ENCODE measurements around the gene KRT37.

- TF ChIP-seq POLR2AphosphoS5 (IDR thresholded peaks at IDR 0.05) = no peak
- TF ChIP-seq POLR2A (IDR thresholded peaks at IDR 0.05) = no peak
Observed at GRCh38 chr17:41457676-41458075, 33.3 kb upstream of the KRT37 start.
